Activated CD8-positive, alpha-beta memory T cell treated with anti-CD3 and anti-CD28 coated beads, Interleukin-2, amount 50 U/mL, for 24 hours (primary cell): Measurements from ENCODE around the gene CBX7.

ENCODE experiments used
- DNase-seq: peaks from one replicate; pipeline ENCODE4 v3.0.0-alpha.2; 2020; ENCODE audit errors: extremely low read depth

CBX7 gene

DNA sequence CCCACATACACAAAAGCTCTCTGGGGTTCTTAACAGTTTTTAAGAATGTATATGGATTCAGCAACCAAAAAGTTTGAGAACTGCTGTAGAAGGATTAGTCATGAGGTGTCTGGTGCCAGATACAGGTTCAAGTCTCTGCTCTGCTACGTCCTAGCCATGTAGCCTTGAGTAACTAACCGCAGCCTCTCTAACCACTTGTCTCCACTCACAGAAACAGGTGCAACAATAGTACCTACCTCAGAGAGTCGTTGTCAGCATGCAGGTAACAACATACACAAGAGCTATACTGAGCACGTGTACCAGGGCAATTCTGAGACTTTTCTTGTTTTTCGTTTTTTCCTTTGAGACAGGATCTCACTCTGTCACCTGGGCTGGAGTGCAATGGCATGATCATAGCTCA is 26.9 kb downstream of the CBX7 start:
- no peak for DNase-seq

DNA sequence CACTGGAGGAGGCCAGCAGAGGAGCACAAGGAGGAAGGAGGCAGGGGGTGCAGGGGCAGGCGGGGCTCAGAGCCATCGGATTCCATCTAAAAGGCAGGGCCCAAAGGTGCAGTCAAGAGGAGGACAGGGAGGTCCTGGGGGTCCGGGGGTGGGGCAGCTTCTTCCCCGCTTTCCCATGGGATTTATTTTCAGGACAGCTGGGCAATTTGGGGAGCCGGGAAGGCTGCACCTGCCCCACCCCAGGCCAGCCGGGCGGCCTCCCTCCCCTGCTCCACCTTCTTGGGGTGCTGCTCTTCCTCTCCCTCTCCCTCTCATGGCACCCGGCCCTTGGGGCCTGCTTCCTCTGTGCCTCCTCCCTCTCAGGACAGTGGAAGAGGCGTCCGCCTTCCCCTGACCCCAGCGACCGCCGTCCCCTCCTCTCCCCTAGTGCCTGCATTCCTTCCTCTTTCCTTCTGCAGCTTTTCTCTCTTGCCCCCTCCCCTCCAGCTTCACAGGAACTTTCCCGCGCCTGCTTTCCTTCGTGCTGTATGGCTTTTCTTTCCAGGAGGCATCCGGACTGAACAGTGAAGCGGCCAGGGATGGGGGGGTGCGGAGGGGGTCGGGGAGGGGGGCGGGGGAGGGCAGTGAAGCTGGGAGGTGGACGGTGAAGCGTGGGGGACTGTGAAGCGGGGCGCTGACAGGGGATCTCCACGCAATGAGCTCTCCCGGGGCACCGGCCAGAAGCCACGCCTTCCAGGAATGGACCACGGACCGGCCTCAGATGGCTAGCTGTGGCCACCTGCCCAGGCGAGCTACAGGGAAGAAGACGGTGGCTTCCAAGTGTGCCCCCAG is 28.5 kb downstream of the CBX7 start:
- DNase-seq = no peak

DNA sequence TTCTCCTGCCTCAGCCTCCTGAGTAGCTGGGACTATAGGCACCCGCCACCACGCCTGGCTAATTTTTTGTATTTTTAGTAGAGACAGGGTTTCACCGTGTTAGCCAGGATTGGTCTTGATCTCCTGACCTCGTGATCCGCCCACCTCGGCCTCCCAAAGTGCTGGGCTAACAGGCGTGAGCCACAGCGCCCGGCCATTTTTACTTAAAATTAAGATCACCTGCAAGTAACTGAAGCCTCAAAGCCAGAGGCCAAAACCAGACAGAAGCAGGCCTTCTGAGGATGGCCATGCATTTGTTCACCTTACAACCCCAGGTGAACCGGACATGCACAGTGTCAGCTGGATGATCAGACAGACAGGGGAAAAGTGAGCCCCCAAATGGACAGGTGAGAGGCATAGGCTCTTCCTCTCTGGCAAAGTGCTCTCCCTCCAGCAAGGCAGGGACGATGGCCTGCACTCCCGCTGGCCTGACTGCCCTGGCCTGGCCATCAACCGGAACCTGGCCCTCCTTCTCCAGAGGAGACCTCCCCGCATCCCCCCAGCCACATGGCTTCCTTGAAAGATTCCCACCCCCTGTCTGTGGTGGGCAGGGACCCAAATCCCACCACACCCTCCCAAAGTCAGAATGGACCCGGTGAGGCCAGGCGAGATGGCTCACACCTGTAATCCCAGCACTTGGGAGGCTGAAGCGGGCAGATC is 29.6 kb downstream of the CBX7 start:
- no peak for DNase-seq

DNA sequence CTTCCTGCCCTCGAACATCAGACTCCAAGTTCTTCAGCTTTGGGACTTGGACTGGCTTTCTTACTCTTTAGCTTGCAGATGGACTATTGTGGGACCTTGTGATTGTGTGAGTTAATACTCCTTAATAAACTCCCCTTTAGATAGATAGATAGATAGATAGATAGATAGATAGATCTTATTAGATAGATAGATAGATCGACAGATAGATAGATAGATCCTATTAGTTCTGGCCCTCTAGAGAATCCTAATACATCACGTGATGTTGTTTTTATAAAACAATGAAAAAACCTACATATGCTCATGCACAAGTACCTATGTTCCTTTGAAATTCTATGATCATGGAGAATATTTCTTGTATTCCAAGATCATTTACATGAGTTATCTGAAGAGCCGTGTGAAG is 31.5 kb downstream of the CBX7 start:
- DNase-seq = no peak

DNA sequence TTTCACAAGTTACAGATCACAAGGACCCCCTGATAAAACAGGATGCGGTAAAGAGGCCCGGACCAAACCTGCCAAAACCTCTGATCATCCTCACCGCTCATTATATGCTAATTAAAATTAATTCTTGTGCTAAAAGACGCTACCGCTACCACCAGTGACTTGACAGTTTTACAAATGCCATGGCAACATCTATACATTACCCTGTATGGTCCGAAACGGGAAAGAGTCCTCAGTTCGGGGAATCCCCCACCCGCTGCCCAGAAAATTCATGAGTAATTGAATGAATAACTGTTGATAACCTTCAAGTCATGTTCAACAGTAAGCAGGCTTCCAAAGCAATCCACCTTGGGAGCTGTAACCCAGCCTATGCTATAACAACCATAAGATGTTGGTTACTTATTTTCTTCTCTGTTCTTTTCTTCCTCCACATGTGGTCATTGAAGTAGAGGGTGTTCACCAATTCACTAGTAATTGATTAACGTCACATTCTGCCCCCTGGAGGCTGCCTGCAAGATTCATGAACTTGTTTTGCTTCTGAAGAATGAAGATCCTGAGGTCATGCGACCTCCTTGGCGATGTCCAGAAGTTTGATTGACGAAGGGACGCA is 34.8 kb downstream of the CBX7 start:
- DNase-seq = peak; percentile 52

DNA sequence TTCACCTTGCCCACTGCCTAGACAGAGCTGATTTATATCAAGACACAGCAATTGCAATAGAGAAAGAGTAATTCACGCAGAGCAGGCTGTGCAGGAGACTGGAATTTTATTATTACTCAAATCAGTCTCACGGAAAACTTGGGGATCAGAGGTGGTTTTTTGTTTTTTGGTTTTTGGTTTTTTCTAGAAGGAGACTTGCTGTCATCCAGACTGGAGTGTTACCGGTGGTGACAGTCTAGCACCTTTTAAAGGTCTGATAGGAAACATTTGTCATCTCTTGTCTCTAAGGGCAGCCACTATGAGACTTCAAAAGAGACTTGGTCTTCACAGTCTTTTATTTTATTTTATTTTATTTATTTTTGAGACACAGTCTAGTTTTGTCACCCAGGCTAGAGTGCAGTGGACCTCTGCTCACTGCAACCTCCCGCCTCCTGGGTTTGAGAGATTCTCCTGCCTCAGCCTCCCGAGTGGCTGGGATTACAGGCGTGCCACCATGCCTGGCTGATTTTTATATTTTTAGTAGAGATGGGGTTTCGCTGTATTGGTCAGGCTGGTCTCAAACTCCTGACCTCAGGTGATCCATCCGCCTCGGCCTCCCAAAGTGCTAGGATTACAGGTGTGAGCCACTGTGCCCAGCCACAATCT is 36.4 kb downstream of the CBX7 start:
- no peak for DNase-seq

DNA sequence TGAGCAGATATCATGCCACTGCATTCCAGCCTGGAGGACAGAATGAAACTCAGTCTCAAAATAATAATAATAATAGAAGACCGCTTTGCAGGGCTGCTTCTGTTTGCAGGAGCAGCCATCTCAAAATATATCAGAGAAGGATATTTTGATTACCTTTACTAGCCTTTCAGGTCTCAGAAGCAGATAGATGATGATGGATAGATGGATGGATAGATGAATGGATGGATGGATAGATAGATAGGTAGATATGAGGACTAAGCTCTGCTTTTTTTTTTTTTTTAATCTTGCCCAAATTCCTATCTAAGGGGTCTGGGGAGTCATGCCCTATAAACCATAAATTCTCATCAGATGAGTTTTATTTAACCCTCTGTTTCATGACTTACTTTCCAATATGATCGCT is 36.9 kb downstream of the CBX7 start:
- DNase-seq = no peak

DNA sequence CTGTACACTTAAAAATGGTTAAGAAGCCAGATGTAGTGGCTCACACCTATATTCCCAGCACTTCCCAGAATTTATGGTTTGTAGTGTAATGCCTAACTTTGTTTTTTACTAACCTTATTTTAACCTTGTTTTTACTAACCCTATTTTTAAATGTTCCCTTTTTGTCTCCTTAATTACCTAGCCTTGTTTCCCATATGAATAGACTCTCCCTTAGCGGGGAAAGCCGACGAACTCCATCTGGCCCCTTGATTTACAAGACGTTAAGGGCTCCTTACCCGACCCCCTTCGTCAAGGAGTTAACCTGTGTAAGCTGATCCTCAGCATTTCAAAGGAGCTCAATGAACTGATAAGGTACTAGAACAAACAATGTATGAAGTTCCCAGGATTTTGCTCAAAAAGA is 38.4 kb downstream of the CBX7 start:
- DNase-seq = no peak

DNA sequence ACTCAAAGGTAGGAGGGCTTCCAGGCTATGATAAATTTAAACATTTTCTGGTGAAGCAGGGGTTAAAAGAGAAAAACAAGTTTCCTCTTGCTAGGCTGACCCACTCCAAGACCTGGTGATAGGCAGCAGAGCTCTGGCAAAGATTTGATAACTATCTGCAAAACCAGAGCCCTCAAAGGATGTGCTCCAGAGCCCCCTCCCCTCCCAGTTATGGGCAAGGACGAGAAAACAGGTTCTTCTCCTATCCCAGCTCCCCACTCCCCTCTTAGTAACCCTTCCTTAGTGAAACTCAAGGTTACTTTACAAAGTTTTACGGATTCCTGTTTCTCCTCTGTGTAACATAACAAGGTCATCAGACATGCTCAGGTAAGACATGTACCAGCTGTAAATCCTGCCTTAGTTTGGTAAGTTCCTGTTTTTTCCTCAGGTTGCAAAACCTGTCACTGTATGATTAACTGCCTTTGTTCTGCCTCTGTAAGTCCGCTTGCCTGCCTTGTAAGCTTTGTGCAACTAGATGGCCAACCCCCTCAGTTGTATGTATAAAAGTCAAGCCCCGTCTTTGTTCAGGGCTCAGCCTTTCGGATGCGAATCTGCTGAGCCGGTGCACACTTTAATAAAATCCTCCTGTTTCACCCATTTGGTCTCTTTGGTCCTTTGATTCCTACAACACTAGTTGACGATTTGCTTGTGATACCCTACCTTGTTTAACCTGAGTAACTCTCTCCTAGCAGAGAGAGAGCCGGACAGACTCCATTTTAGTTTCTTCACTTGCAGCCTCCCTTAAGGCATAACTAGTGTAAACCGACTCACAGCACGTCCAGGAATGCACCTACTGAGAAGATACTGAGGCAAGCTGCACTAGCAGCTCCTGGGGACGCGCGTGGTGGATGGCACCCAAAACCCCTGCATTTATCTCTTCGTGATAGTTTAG is 41.6 kb downstream of the CBX7 start:
- no peak for DNase-seq

DNA sequence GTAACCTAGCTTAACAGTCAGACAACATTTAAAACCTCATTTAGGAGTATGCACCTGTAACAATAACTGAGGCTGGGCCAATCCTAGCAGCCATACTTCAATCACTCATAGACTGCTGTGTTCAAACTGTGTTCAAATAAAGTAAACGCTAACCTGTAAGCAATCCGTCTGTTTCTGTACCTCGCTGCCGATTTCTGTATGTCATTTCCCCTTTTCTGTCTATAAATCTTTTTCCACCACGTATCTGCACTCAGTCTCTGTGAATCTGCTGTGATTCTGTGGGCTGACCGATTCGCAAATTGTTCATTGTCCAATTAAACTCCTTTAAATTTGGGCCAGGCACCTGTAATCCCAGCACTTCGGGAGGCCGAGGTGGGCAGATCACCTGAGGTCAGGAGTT is 43.1 kb downstream of the CBX7 start:
- no peak for DNase-seq

DNA sequence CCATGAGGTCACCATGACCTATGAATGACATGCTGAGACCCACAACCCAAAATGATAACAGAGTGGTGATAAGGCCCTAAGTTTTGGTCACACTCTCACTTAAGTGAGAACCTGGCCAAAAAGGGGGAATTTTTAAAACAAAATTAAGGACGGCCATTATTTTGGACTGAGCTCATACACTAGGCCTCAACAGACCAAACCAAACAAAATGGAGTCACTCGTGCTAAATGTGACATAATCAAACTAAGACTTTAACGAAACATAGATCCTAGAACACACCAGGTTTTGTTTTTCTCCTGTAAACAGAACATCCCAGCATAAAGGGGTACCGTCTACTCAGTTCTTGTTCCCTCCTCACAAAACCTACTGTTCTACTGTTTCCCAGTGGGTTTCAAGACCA is 44.0 kb downstream of the CBX7 start:
- no peak for DNase-seq

DNA sequence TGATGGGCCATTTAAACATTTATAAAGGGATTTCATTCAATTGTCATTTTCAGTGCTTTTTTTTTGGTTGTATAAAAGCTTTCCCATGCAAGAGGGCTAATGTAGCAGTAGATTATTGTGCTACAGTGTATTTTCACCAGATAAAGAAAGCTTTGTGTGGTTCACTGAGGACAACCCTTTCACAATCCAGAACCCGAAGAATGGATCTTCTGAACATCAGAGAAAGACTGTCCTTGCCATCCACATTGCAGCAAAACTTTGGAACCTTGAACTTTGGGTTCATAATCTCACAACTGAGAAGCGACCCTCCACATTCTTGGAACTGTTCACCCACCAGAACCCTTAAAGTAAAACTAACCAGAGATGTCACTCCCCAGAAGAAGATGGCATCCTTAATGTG is 46.2 kb downstream of the CBX7 start:
- DNase-seq = no peak

DNA sequence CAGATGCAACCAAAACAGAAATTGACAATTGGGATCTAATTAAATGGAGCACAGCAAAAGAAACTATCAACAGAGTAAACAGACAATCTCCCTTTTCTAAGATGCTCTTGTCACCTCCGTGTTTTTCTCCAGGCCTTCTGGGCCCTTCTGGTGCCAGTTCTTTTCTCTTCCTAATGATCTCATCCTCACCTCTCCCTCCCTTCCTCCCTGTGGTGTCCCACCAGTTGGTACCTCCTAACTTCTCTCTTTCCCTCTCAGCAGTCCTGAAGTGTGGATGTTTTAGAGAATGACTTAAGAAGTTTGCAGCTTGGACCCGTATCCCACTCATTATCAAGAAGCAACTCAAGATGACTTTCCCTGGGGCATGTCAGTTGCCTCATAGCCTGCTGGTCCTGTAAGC is 49.0 kb downstream of the CBX7 start:
- DNase-seq = no peak

DNA sequence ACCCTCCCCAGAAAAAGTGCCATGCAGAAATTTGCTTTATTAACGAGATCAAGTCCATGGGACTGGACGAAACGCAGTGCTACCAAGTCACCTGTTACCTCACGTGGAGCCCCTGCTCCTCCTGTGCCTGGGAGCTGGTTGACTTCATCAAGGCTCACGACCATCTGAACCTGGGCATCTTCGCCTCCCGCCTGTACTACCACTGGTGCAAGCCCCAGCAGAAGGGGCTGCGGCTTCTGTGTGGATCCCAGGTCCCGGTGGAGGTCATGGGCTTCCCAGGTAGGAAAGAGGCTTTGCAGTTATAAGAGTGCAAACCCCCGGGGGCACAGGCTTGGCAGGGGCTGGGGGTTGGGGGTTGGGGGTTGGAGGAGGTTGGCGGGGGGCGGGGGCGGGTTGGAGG is 51.3 kb downstream of the CBX7 start:
- DNase-seq = no peak

DNA sequence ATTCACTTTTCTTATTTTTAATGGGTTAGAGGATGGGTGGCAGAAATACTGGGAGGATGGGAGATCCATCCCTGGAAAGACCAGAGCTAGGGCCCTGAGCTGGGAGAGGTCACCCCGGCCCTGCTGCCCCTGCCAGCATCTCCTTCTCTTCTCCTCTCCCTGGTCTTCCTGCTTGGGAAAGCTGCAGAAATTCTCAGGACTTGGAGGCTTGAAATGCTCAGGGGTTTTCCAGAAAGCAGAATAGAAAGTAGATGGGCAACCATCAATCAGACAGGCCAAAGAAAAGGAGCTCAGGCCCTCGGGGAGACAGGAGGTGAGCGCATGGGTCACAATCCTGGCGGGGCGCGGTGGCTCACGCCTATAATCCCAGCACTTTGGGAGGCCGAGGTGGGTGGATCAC is 53.9 kb downstream of the CBX7 start:
- no peak for DNase-seq

DNA sequence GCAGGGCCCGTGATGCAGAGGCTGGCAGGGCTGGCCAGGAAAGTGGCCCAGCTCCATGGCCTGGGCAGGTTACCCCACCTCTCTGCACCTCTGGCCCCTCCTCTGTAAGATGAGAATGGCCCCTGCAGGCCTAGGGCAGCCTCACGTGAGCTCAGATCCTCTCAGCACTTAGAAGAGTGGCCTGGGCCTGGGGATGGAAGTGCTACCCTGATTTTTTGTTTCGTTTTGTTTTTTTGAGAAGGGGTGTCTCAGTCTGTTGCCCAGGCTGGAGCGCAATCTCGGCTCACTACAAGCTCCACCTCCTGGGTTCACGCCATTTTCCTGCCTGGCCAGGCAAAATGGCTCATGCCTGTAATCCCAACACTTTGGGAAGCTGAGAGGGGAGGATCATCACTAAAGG is 54.5 kb downstream of the CBX7 start:
- no peak for DNase-seq

DNA sequence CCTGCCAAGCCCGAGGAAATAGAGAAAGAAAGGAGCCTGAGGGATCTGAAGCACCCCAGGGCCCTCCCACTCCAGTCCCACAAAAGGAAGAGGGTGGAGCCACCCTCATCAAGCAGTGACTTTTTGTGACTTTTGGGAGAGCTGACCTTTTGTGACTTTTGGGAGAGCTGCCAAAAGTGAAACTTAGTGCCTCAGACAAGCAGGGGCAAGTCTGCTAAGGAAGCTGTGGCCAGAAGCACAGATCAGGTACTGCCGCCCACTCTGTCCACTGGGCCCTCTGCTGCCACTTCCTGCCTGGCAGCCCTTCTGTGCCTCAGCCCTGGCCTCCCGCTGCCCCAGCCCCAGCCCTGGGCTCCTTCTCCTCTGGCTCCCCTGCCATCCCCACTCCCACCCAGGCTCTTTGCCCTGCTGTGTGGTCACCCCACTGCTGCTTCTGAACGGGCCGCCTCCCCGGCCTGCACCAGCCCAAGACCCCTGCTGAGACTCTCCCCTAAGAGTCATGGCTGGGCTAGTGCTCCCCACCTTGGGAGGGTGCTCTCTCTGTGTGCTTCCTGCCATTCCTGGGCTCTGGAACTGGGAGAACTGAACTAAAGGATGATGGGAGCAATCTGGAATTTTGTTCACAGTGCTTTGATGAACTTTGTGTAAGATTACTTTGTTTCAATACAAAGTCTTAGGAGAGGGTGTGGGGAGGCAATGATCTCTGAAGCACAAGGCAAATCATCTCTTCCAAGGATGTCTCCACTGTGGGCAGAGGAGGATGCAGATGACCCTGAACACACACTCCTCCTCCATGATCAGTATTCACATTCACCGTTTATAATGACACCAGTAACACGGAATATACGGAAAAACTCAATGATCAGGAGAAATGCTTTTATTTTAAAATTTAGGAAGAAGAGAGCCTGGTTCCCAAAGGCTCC is 55.1 kb downstream of the CBX7 start, which contains the start of gene APOBEC3H:
APOBEC3H (plus strand) TSS at position 147 of the 923 bp plus-strand sequence. CDS start 3,035 bp downstream, outside the sequence.
- no peak for DNase-seq

DNA sequence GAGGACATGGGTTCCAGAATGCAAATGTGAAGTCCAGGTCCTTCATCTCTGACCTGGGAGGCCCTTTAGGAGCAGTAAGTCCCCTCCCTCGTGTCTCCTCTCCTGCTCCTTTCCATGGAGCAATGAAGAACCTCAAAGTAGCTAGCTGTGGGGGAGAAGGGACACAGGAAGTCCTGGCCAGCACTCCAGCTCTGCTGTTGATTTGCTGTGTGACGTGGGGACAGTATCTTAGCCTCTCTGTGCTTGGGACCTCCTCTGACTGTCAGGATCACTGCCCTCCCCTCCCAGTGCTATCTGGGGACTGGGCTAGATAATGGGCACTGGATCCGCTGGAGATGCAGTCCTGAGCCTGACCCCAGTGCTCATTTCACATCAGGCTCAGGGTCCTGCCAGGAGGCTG is 56.5 kb downstream of the CBX7 start:
- DNase-seq = no peak

DNA sequence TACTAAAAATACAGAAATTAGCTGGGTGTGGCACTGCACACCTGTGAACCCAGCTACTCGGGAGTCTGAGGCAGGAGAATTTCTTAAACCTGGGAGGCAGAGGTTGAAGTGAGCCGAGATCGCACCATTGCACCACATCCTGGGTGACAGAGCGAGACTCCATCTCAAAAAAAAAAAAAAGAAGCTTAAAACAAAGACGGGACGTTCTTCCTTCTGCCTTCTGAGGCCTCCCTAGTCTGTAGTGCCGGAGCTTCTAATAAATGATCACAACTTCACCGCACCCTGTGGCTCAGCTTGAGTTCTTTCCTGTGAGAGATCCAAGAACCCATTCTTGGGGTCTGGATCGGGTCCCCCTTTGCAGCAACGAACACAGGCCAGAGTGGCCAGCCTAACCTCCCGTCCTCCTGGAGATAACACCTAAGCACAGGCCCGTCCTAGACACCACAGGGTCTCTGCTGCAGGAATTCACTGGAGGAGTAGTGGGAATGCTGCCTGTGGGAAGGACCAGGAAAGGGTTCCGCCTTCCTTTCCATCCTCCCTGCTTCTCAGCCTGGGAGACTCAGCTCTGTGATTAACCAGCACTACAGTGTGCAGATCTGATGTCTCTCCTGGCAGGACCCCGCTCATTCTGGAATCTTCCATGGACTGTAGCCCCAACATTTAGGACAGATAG is 57.6 kb downstream of the CBX7 start:
- DNase-seq = no peak
